ENCODE measurements around the gene HHIPL1.

HHIPL1 gene

GRCh38 chr14:99644723-99645544 lies at the start of gene HHIPL1:
HHIPL1 (plus strand) TSS chr14:99645129; CDS start chr14:99645208, 79 bp downstream.
- DNase-seq (ENCODE audit: low read depth): no peak

GRCh38 chr14:99595524-99595923 lies 49.4 kb upstream of the HHIPL1 start:
- DNase-seq (ENCODE audit: low read depth): no peak

GRCh38 chr14:99596071-99596627 lies 48.8 kb upstream of the HHIPL1 start:
- no peak for DNase-seq (ENCODE audit: low read depth)

GRCh38 chr14:99596772-99597171 lies 48.2 kb upstream of the HHIPL1 start:
- no peak for DNase-seq (ENCODE audit: low read depth)

GRCh38 chr14:99597911-99598600 lies 46.9 kb upstream of the HHIPL1 start:
- no peak for DNase-seq (ENCODE audit: low read depth)

- no peak for DNase-seq (ENCODE audit: low read depth)
These were observed 46.2 kb upstream of the HHIPL1 start for GRCh38 chr14:99598774-99599173.

- DNase-seq (ENCODE audit: low read depth): no peak
These were observed 45.5 kb upstream of the HHIPL1 start for GRCh38 chr14:99599393-99599792.

GRCh38 chr14:99600232-99600888 lies 44.6 kb upstream of the HHIPL1 start:
- no peak for DNase-seq (ENCODE audit: low read depth)

GRCh38 chr14:99601361-99601831 lies 43.5 kb upstream of the HHIPL1 start:
- DNase-seq (ENCODE audit: low read depth): no peak

GRCh38 chr14:99602054-99602787 lies 42.7 kb upstream of the HHIPL1 start:
- DNase-seq (ENCODE audit: low read depth): no peak

GRCh38 chr14:99602788-99603415 lies 42.0 kb upstream of the HHIPL1 start:
- DNase-seq (ENCODE audit: low read depth): no peak

- no peak for DNase-seq (ENCODE audit: low read depth)
These were observed 41.3 kb upstream of the HHIPL1 start, which contains the start of gene CCDC85C for GRCh38 chr14:99603471-99604277. CCDC85C (minus strand) TSS chr14:99604207; CDS start chr14:99603959, 248 bp downstream.

- peak; percentile 79 for DNase-seq (ENCODE audit: low read depth)
These were observed 40.6 kb upstream of the HHIPL1 start for GRCh38 chr14:99604278-99604765.

- no peak for DNase-seq (ENCODE audit: low read depth)
These were observed 40.1 kb upstream of the HHIPL1 start for GRCh38 chr14:99604766-99605298.

GRCh38 chr14:99605299-99605961 lies 39.5 kb upstream of the HHIPL1 start:
- DNase-seq (ENCODE audit: low read depth): peak; percentile 62

- no peak for DNase-seq (ENCODE audit: low read depth)
These were observed 38.6 kb upstream of the HHIPL1 start for GRCh38 chr14:99606359-99606758.

- DNase-seq (ENCODE audit: low read depth): no peak
These were observed 36.3 kb upstream of the HHIPL1 start for GRCh38 chr14:99608591-99608990.

- no peak for DNase-seq (ENCODE audit: low read depth)
These were observed 35.4 kb upstream of the HHIPL1 start for GRCh38 chr14:99609245-99610170.

All from stimulated activated CD8-positive, alpha-beta memory T cell treated with anti-CD3 and anti-CD28 coated beads, Interleukin-15, amount 100 ng/mL, for 1 hour (primary cell).